Caco-2 (cell line): ENCODE data around the gene RBL2. TPM values are rescaled to one million over a fixed set of nuclear protein-coding genes. Genes with fewer than 3 reads are reported as not detected.

Source experiments
- BruUV-seq: library from RNA; stranded (reverse); fragments of 400-500 nt; replicated peaks from 2 replicates; lab custom pipeline; 2021; lab: Mats Ljungman, UMichigan
- CTCF ChIA-PET: fragments of 300-600 bp; sonication (Branson Sonifier 250); formaldehyde crosslinking; loops from one replicate; lab custom pipeline; 2022; ENCODE audit warnings: antibody characterized with exemption; lab: Charles Lee
- POLR2A ChIA-PET: fragments of 300-600 bp; sonication (Branson Sonifier 250); formaldehyde crosslinking; loops from one replicate; lab custom pipeline; 2022; ENCODE audit warnings: antibody characterized with exemption; lab: Charles Lee
- DNase-seq, 2 experiments: peaks; one replicate each; pipeline versions ENCODE4 v3.0.0 to v3.0.0-alpha.2; 2020 to 2022
- H3K27me3 ChIP-seq: replicated peaks from 2 replicates; pipeline ENCODE4 v1.6.0; 2011; ENCODE audit warnings: low read length; ENCODE audit not compliant: control insufficient read depth, insufficient read depth
- H3K36me3 ChIP-seq: 2 replicates; pipeline ENCODE4 v1.5.1; 2011; ENCODE audit warnings: low read length; ENCODE audit not compliant: control insufficient read depth, insufficient read depth
- H3K4me1 ChIP-seq: fragments of 250-450 bp; sonication (Bioruptor Pico); 2 replicates; pipeline ENCODE4 v1.5.1; 2020; ENCODE audit warnings: mild to moderate bottlenecking
- H3K4me3 ChIP-seq: 2 replicates; pipeline ENCODE4 v1.5.1; 2011; ENCODE audit warnings: low read depth, mild to moderate bottlenecking, control low read depth, low read length
- H3K9me3 ChIP-seq: fragments of 250-450 bp; sonication (Bioruptor Pico); 2 replicates; pipeline ENCODE4 v1.5.1; 2020; ENCODE audit warnings: mild to moderate bottlenecking, moderate library complexity
- H3K27ac Mint-ChIP-seq: one replicate; pipeline ENCODE4 v1.8.0; 2022; ENCODE audit warnings: mixed read lengths; ENCODE audit not compliant: unreplicated experiment
- H3K27me3 Mint-ChIP-seq: one replicate; pipeline ENCODE4 v1.8.0; 2022; ENCODE audit warnings: mixed read lengths; ENCODE audit not compliant: insufficient read depth, unreplicated experiment
- H3K36me3 Mint-ChIP-seq: one replicate; pipeline ENCODE4 v1.8.0; 2022; ENCODE audit warnings: mild to moderate bottlenecking, mixed read lengths; ENCODE audit not compliant: insufficient read depth, unreplicated experiment
- H3K4me1 Mint-ChIP-seq: one replicate; pipeline ENCODE4 v1.8.0; 2022; ENCODE audit warnings: low read depth, mixed read lengths; ENCODE audit not compliant: unreplicated experiment
- H3K4me3 Mint-ChIP-seq: one replicate; pipeline ENCODE4 v1.8.0; 2022; ENCODE audit warnings: mild to moderate bottlenecking, moderate library complexity, mixed read lengths; ENCODE audit not compliant: unreplicated experiment
- H3K9me3 Mint-ChIP-seq: one replicate; pipeline ENCODE4 v1.8.0; 2022; ENCODE audit warnings: mixed read lengths; ENCODE audit not compliant: unreplicated experiment
- intact Hi-C: fragments of 100-400 bp; cut with micrococcal nuclease; formaldehyde crosslinking; loops from one replicate; pipeline ENCODE4 v1.10.0; 2022; ENCODE audit not compliant: unreplicated experiment
- total RNA-seq: library from RNA; stranded (reverse); gene quantifications from 2 replicates; pipeline ENCODE4 v1.2.3, GENCODE V29; 2022
- TF ChIP-seq, protein P1 (sequence below), 2 experiments: fragments of 200-600 bp in 1 of 2; IDR thresholded peaks; 1 replicate in 1 of 2; 2 replicates in 1 of 2; pipeline versions ENCODE4 v1.5.1 to v1.8.0; 2011 to 2022; ENCODE audit warnings: antibody characterized with exemption in 1 of 2, control low read depth in 1 of 2, inconsistent platforms in 1 of 2, low read depth in 1 of 2, low read length in 1 of 2, mild to moderate bottlenecking in 1 of 2, moderate library complexity in 1 of 2; ENCODE audit not compliant: insufficient read depth in 1 of 2, severe bottlenecking in 1 of 2, unreplicated experiment in 1 of 2

RBL2 gene
- total RNA-seq, 1 experiment from 2014 or later = 55.3 TPM

GRCh38 chr16:53458635-53459034 lies 24.4 kb downstream of the RBL2 start:
- H3K9me3 ChIP-seq = no peaks in the 10 kb centered on the region
- Mint-ChIP-seq H3K27me3 (no peaks in the 10 kb centered on the region), H3K4me3 (no peak overlapping the region), H3K9me3 (no peaks in the 10 kb centered on the region), H3K27ac (no peak overlapping the region), H3K4me1 (no peaks in the 10 kb centered on the region), H3K36me3 (peaks cover 34% of the 10 kb centered on the region)
- H3K4me3 ChIP-seq = no peak overlapping the region
- H3K36me3 ChIP-seq = peaks cover 1% of the 10 kb centered on the region; the same call in 1 of the 2 replicates
- no peak for DNase-seq
- TF ChIP-seq, protein P1, sequence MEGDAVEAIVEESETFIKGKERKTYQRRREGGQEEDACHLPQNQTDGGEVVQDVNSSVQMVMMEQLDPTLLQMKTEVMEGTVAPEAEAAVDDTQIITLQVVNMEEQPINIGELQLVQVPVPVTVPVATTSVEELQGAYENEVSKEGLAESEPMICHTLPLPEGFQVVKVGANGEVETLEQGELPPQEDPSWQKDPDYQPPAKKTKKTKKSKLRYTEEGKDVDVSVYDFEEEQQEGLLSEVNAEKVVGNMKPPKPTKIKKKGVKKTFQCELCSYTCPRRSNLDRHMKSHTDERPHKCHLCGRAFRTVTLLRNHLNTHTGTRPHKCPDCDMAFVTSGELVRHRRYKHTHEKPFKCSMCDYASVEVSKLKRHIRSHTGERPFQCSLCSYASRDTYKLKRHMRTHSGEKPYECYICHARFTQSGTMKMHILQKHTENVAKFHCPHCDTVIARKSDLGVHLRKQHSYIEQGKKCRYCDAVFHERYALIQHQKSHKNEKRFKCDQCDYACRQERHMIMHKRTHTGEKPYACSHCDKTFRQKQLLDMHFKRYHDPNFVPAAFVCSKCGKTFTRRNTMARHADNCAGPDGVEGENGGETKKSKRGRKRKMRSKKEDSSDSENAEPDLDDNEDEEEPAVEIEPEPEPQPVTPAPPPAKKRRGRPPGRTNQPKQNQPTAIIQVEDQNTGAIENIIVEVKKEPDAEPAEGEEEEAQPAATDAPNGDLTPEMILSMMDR (IDR thresholded peaks at IDR 0.05; ENCODE audit: insufficient read depth in 1 of 2, low read depth in 1 of 2, low read length in 1 of 2, severe bottlenecking in 1 of 2, unreplicated experiment in 1 of 2) = no peak
- no TSS peak for BruUV-seq
- POLR2A ChIA-PET = interaction anchor here (0.6 kb wide), 1 partner anchor 473 kb away, joined by 3 read pairs; no protein-coding TSS in a partner anchor
- intact Hi-C loops = no loop called here
- CTCF ChIA-PET = no interaction called here
- H3K27me3 ChIP-seq = no peaks in the 10 kb centered on the region
- H3K4me1 ChIP-seq = no peaks in the 10 kb centered on the region

DNA sequence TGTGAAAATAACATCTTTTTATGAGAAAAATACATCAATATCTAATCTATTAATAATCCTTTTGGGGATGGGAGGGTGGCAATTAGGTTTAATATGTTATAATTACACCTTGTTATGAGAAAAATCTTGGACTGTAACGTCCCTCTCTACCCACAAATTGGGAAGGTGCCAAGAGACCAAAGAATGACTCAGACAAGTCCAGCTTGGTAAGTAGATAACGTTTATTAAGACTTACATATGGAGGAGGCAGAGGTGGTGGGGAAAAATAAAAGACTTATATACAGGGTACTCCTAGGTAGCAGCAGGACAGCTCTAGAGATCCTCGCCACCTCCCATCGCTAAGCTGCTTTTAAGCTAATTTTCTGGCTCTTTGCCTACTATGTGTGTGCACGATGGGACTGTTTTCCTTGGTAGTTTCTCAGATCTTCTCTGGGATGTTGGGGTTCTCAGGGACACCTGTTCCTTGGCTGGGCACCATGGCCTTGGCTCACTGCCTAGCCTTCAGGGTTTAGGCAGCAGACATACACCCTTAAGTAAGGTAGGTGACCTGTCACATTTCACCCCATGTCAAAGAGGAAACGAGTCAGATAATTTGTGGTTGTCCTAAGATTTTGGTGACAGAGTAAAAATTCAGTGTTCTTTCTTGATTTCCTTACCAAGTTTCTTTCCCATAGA lies 31.5 kb downstream of the RBL2 start:
- TF ChIP-seq, protein P1 (IDR thresholded peaks at IDR 0.05; ENCODE audit: insufficient read depth in 1 of 2, low read depth in 1 of 2, low read length in 1 of 2, severe bottlenecking in 1 of 2, unreplicated experiment in 1 of 2) = no peak
- H3K36me3 Mint-ChIP-seq = peaks cover 38% of the 10 kb centered on the region
- DNase-seq = no peak
- H3K27me3 ChIP-seq = no peaks in the 10 kb centered on the region
- ChIA-PET POLR2A (no interaction called here), CTCF (no interaction called here)
- H3K4me3 Mint-ChIP-seq = no peak overlapping the region
- no peaks in the 10 kb centered on the region for H3K9me3 Mint-ChIP-seq
- peaks cover 3% of the 10 kb centered on the region; the same call in 1 of the 2 replicates for H3K36me3 ChIP-seq
- intact Hi-C loops = no loop called here
- no peak overlapping the region for H3K4me3 ChIP-seq
- no peaks in the 10 kb centered on the region for H3K4me1 ChIP-seq
- H3K27ac Mint-ChIP-seq = no peak overlapping the region
- TSS peak; percentile 30 for BruUV-seq
- no peaks in the 10 kb centered on the region for H3K4me1 Mint-ChIP-seq
- no peaks in the 10 kb centered on the region for H3K27me3 Mint-ChIP-seq
- H3K9me3 ChIP-seq = no peaks in the 10 kb centered on the region

GRCh38 chr16:53476867-53477266 lies 42.6 kb downstream of the RBL2 start:
- Mint-ChIP-seq H3K36me3 (peaks cover 46% of the 10 kb centered on the region), H3K9me3 (no peaks in the 10 kb centered on the region), H3K27me3 (no peaks in the 10 kb centered on the region), H3K4me3 (no peak overlapping the region), H3K27ac (no peak overlapping the region), H3K4me1 (no peaks in the 10 kb centered on the region)
- Histone ChIP-seq H3K4me1 (no peaks in the 10 kb centered on the region), H3K36me3 (peaks cover 4% of the 10 kb centered on the region), H3K4me3 (no peak overlapping the region), H3K27me3 (no peaks in the 10 kb centered on the region), H3K9me3 (no peaks in the 10 kb centered on the region)
- BruUV-seq = no TSS peak
- ChIA-PET CTCF (no interaction called here), POLR2A (no interaction called here)
- TF ChIP-seq, protein P1 (IDR thresholded peaks at IDR 0.05; ENCODE audit: insufficient read depth in 1 of 2, low read depth in 1 of 2, low read length in 1 of 2, severe bottlenecking in 1 of 2, unreplicated experiment in 1 of 2) = no peak
- no peak for DNase-seq
- intact Hi-C loops = no loop called here
